A549 treated with AZD9567 at 1 μM for 4 hours (cell line): ENCODE data around the gene TAS2R16. TPM values are rescaled to one million over a fixed set of nuclear protein-coding genes. Genes with fewer than 3 reads are reported as not detected.

Experiments used
- total RNA-seq: library from RNA; stranded (reverse); fragments of 200-300 nt; extraction: Qiagen RNA extraction; gene quantifications from 5 replicates; pipeline ENCODE4 v1.2.3, GENCODE V29; 2022; ENCODE audit not compliant: insufficient read depth

TAS2R16 gene
- total RNA-seq: not detected in 5 replicates

DNA sequence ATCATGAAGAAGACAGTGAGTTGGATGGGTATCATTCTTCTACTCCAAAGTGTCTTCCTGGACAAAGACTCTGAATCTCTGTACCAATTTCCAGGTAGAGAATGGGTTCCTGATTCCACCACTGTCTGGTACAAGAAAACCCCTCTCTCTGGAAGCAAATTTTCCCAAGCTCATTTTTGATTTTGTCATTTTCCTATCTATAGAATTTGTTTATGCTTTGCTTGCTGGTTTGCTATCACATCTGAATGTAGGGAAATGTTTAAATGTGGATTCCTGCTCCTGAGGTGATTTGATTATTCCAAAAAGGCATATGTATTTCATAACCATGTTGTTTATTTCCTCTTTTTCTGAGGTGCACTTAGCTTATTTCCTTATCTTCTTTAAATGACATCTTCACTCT, at the start of gene TAS2R16:
TSS of gene TAS2R16 (minus strand) at position 101 of the 400 bp plus-strand sequence. CDS start at position 35, 66 bp downstream.

Other genes with a start within 250 kb of the TAS2R16 start
- 0.05 to 0.09 TPM (median 0.07 TPM) in 4 of 5 replicates, not detected in the other for gene CADPS2, start 109.2 kb downstream of the TAS2R16 start, total RNA-seq
- not detected in 5 replicates for gene SLC13A1, start 204.3 kb upstream of the TAS2R16 start, total RNA-seq